ENCODE measurements around the gene NCKAP5.

- TF ChIP-seq TCF7L2 (IDR thresholded peaks at IDR 0.05; ENCODE audit: low read depth, low read length) (no peak), DNMT1 (CRISPR knock-in tag; IDR thresholded peaks at IDR 0.05) (no peak), RNF2 (conservative IDR thresholded peaks at IDR 0.05; ENCODE audit: low read depth) (no peak), TBL1XR1 (IDR thresholded peaks at IDR 0.05; ENCODE audit: borderline replicate concordance, low read length, partially characterized antibody) (no peak), TBP (CRISPR knock-in tag; IDR thresholded peaks at IDR 0.05) (no peak), PBX2 (CRISPR knock-in tag; IDR thresholded peaks at IDR 0.05) (no peak), DDIT3 (CRISPR knock-in tag; IDR thresholded peaks at IDR 0.05) (no peak)
Measured at GRCh38 chr2:132760405-132760804, 807.9 kb downstream of the NCKAP5 start.

Data from HepG2 (cell line).